Neural cell (in vitro differentiated cells): Measurements from ENCODE around the gene TRIO. TPM values are rescaled to one million over a fixed set of nuclear protein-coding genes. Genes with fewer than 3 reads are reported as not detected.

Experiments
- H2AFZ ChIP-seq: fragments of 200-600, 300-800 bp; sonication (generic), shearing (Covaris generic); 2 replicates; pipeline ENCODE4 v1.6.0; 2014; ENCODE audit warnings: low read depth, mild to moderate bottlenecking, antibody characterized with exemption, low read length, moderate library complexity
- H3F3A ChIP-seq: fragments of 200-600 bp; shearing (Covaris generic); 2 replicates; pipeline ENCODE4 v1.6.1; 2016; ENCODE audit warnings: mild to moderate bottlenecking, moderate library complexity, mixed read lengths, antibody characterized with exemption, low read length; ENCODE audit not compliant: insufficient read depth, poor library complexity, severe bottlenecking
- H3K27ac ChIP-seq: fragments of 200-600, 300-800 bp; sonication (generic), shearing (Covaris generic); 2 replicates; pipeline ENCODE4 v1.5.1; 2014; ENCODE audit warnings: mild to moderate bottlenecking, low read length, moderate library complexity
- H3K27me3 ChIP-seq: fragments of 300-800, 200-600 bp; sonication (generic), shearing (Covaris generic); 2 replicates; pipeline ENCODE4 v1.6.0; 2014; ENCODE audit warnings: mild to moderate bottlenecking, low read depth, low read length, moderate library complexity; ENCODE audit not compliant: insufficient read depth
- H3K36me3 ChIP-seq: fragments of 300-800, 200-600 bp; sonication (generic), shearing (Covaris generic); 2 replicates; pipeline ENCODE4 v1.5.1; 2014; ENCODE audit warnings: mild to moderate bottlenecking, antibody characterized with exemption, low read length, moderate library complexity; ENCODE audit not compliant: insufficient read depth
- H3K4me2 ChIP-seq: fragments of 300-800, 200-600 bp; sonication (generic), shearing (Covaris generic); 2 replicates; pipeline ENCODE4 v1.6.0; 2014; ENCODE audit warnings: mild to moderate bottlenecking, low read length
- H3K4me3 ChIP-seq: fragments of 300-800, 200-600 bp; sonication (generic), shearing (Covaris generic); 2 replicates; pipeline ENCODE4 v1.5.1; 2014; ENCODE audit warnings: mild to moderate bottlenecking, low read length, moderate library complexity
- H3K79me2 ChIP-seq: fragments of 200-600 bp; shearing (Covaris generic); replicated peaks from 2 replicates; pipeline ENCODE4 v1.6.0; 2014; ENCODE audit warnings: mild to moderate bottlenecking, low read length, moderate library complexity; ENCODE audit not compliant: insufficient read depth
- H3K9ac ChIP-seq: fragments of 300-800, 200-600 bp; sonication (generic), shearing (Covaris generic); 2 replicates; pipeline ENCODE4 v1.6.1; 2016; ENCODE audit warnings: mild to moderate bottlenecking, low read length, mixed read lengths
- H3K9me2 ChIP-seq: fragments of 200-600 bp; shearing (Covaris generic); 2 replicates; pipeline ENCODE4 v1.6.1; 2016; ENCODE audit warnings: mild to moderate bottlenecking, low read length, mixed read lengths; ENCODE audit not compliant: insufficient read depth
- H3K9me3 ChIP-seq: fragments of 200-600, 300-800 bp; sonication (generic), shearing (Covaris generic); 2 replicates; pipeline ENCODE4 v1.6.1; 2016; ENCODE audit warnings: mild to moderate bottlenecking, mixed run types, low read length, moderate library complexity, mixed read lengths
- H4K20me1 ChIP-seq: fragments of 200-600 bp; shearing (Covaris generic); 2 replicates; pipeline ENCODE4 v1.6.1; 2016; ENCODE audit warnings: mild to moderate bottlenecking, mixed run types; ENCODE audit not compliant: insufficient read depth
- CTCF ChIP-seq: fragments of 450-650 bp; IDR thresholded peaks from 2 replicates; pipeline ENCODE4 v1.5.1; 2014; ENCODE audit warnings: antibody characterized with exemption, mild to moderate bottlenecking, moderate library complexity; ENCODE audit not compliant: poor library complexity, severe bottlenecking
- EP300 ChIP-seq: fragments of 450-650 bp; conservative IDR thresholded peaks from 2 replicates; pipeline ENCODE4 v1.6.1; 2014; ENCODE audit warnings: antibody characterized with exemption, mild to moderate bottlenecking, moderate library complexity; ENCODE audit not compliant: poor library complexity, severe bottlenecking
- EZH2 ChIP-seq: fragments of 200-600, 300-800 bp; shearing (Covaris generic), sonication (generic); IDR thresholded peaks from 2 replicates; pipeline ENCODE4 v1.6.1; 2014; ENCODE audit warnings: antibody characterized with exemption, low read length, borderline replicate concordance, mild to moderate bottlenecking; ENCODE audit not compliant: insufficient read depth, poor library complexity, severe bottlenecking
- MXI1 ChIP-seq: fragments of 450-650 bp; conservative IDR thresholded peaks from 2 replicates; pipeline ENCODE4 v1.6.1; 2014; ENCODE audit warnings: antibody characterized with exemption, mild to moderate bottlenecking; ENCODE audit not compliant: poor library complexity, severe bottlenecking
- POLR2AphosphoS5 ChIP-seq: IDR thresholded peaks from 2 replicates; pipeline ENCODE4 v1.6.1; 2012
- RAD21 ChIP-seq: fragments of 450-650 bp; conservative IDR thresholded peaks from 2 replicates; pipeline ENCODE4 v1.6.1; 2014; ENCODE audit warnings: antibody characterized with exemption, mild to moderate bottlenecking, moderate library complexity
- REST ChIP-seq: IDR thresholded peaks from 2 replicates; pipeline ENCODE4 v1.6.1; 2012; ENCODE audit warnings: borderline replicate concordance
- SMC3 ChIP-seq: fragments of 450-650 bp; conservative IDR thresholded peaks from 2 replicates; pipeline ENCODE4 v1.6.1; 2014; ENCODE audit warnings: antibody characterized with exemption, mild to moderate bottlenecking, moderate library complexity; ENCODE audit not compliant: poor library complexity
- TAF1 ChIP-seq: IDR thresholded peaks from 2 replicates; pipeline ENCODE4 v1.6.1; 2012; ENCODE audit warnings: low read depth
- polyA plus RNA-seq: library from polyadenylated mRNA; depleted of rRNA; stranded (reverse); fragments of >200 nt; gene quantifications from 2 replicates; pipeline ENCODE4 v1.2.3, GENCODE V29; 2014

TRIO gene
- polyA plus RNA-seq, 1 donor from 2014 or later = 168 TPM

GRCh38 chr5:14424011-14424685, 281.0 kb downstream of the TRIO start:
- H3K79me2 ChIP-seq = no peaks in the 10 kb centered on the region
- H3K36me3 ChIP-seq = peaks cover 7% of the 10 kb centered on the region
- H3K27ac ChIP-seq = no peak overlapping the region
- H3K4me3 ChIP-seq = no peak overlapping the region
- H3K9ac ChIP-seq = no peak overlapping the region
- H3K9me2 ChIP-seq = no peaks in the 10 kb centered on the region
- H4K20me1 ChIP-seq = peaks cover 3% of the 10 kb centered on the region
- H3K9me3 ChIP-seq = no peaks in the 10 kb centered on the region
- TF ChIP-seq POLR2AphosphoS5 = no peak
- TF ChIP-seq SMC3 = no peak
- TF ChIP-seq RAD21 = no peak
- no peak for TF ChIP-seq CTCF
- no peak for TF ChIP-seq TAF1
- no peak for TF ChIP-seq EP300
- no peak overlapping the region for H2AFZ ChIP-seq
- no peaks in the 10 kb centered on the region for H3F3A ChIP-seq
- H3K27me3 ChIP-seq = no peaks in the 10 kb centered on the region
- no peak overlapping the region for H3K4me2 ChIP-seq

GRCh38 chr5:14425559-14425958, 282.4 kb downstream of the TRIO start:
- Histone ChIP-seq H3K36me3 (peaks cover 7% of the 10 kb centered on the region), H3F3A (no peaks in the 10 kb centered on the region), H3K9ac (no peak overlapping the region), H3K4me3 (no peak overlapping the region), H3K79me2 (no peaks in the 10 kb centered on the region), H3K9me2 (no peaks in the 10 kb centered on the region), H2AFZ (no peak overlapping the region), H4K20me1 (peaks cover 3% of the 10 kb centered on the region), H3K9me3 (no peaks in the 10 kb centered on the region), H3K4me2 (no peak overlapping the region), H3K27me3 (no peaks in the 10 kb centered on the region), H3K27ac (no peak overlapping the region)
- TF ChIP-seq TAF1 (no peak), RAD21 (no peak), EP300 (no peak), SMC3 (no peak), POLR2AphosphoS5 (no peak), REST (no peak), CTCF (no peak), EZH2 (no peak), MXI1 (no peak)
